Activated T-helper 1 cell treated with anti-CD3 and anti-CD28 coated beads, Interleukin-12 subunit alpha, Interleukin-12 subunit beta, Interleukin-2, Interleukin-4 antibody, amounts not matched to agents 30 ng/mL and 10 ng/mL and 1 ng/mL, durations not matched to agents 14 hours and 24 hours and 36 hours (primary cell): ENCODE measurements around the gene SMARCA2. TPM values are rescaled to one million over a fixed set of nuclear protein-coding genes. Genes with fewer than 3 reads are reported as not detected.

Experiments used
- DNase-seq: peaks from one replicate; pipeline ENCODE4 v3.0.0; 2021; ENCODE audit warnings: low spot score
- H3K27ac Mint-ChIP-seq: one replicate; pipeline ENCODE4 v1.8.0; 2021; ENCODE audit warnings: mild to moderate bottlenecking, mixed read lengths
- H3K27me3 Mint-ChIP-seq: one replicate; pipeline ENCODE4 v1.8.0; 2022; ENCODE audit warnings: mild to moderate bottlenecking, moderate library complexity, mixed read lengths; ENCODE audit not compliant: insufficient read depth
- H3K36me3 Mint-ChIP-seq: one replicate; pipeline ENCODE4 v1.8.0; 2021; ENCODE audit warnings: low read depth, mixed read lengths
- H3K4me1 Mint-ChIP-seq: one replicate; pipeline ENCODE4 v1.8.0; 2021; ENCODE audit warnings: low read depth, mixed read lengths
- H3K4me3 Mint-ChIP-seq: one replicate; pipeline ENCODE4 v1.8.0; 2021; ENCODE audit warnings: mild to moderate bottlenecking, moderate library complexity, mixed read lengths
- H3K9me3 Mint-ChIP-seq: one replicate; pipeline ENCODE4 v1.8.0; 2021; ENCODE audit warnings: mixed read lengths
- intact Hi-C: fragments of 100-400 bp; cut with micrococcal nuclease; formaldehyde crosslinking; loops from one replicate; pipeline ENCODE4 v1.15.1; 2024
- total RNA-seq: library from RNA; stranded (reverse); gene quantifications from 2 replicates; pipeline ENCODE4 v1.2.3, GENCODE V29; 2022

Gene SMARCA2
- 105 and 108 TPM in 2 replicates for total RNA-seq

DNA sequence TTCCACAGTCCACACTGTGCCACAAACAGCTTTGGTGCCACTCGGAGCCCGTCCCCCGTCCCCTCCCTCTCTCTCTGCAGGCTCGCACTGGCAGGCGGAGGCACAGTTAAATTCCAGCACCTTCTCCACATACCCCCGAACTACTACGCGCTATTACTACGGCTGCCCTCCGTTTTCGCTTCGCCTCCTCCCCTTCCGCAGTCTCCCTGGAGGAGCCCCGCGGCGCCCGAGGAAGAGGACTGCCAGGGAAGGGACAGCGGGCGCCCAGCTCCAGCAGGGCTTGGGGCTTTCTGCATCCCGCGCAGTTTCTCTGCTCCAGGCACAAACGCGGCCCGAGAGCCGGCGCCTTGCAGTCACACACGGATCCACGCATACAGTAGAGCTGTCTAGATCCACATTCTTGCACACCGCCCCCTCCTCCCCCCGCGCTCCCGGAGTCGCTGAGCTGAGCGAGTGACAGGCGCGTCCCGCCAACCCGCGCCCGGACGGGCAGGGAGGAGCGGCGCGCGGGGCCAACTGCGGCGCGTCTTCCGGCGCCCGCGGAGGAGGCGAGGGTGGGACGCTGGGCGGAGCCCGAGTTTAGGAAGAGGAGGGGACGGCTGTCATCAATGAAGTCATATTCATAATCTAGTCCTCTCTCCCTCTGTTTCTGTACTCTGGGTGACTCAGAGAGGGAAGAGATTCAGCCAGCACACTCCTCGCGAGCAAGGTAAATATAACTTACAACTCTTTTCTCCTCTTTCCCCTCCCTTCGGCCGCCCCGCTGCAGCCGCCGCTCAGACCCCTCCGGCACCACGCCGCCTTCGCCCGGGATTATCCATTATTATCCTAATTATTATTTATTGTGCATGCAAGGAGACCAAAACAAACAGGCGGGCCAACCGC is at the start of gene SMARCA2:
SMARCA2 (plus strand) TSS at position 652 of the 885 bp plus-strand sequence. CDS start 13,676 bp downstream, outside the sequence.
- H3K36me3 Mint-ChIP-seq = no peaks in the 10 kb centered on the region
- intact Hi-C loops = loop anchor here (1.0 to 10.0 kb wide), 10 partner anchors 8 to 1743 kb away; partner anchors contain the start of genes PUM3 and VLDLR
- peaks cover 5% of the 10 kb centered on the region for H3K27me3 Mint-ChIP-seq
- DNase-seq = peak; percentile 97
- H3K9me3 Mint-ChIP-seq = no peaks in the 10 kb centered on the region
- peak within 1 kb of the TSS; percentile 99 for H3K4me3 Mint-ChIP-seq
- peaks cover 44% of the 10 kb centered on the region for H3K4me1 Mint-ChIP-seq
- peak within 1 kb of the TSS; percentile 99 for H3K27ac Mint-ChIP-seq

DNA sequence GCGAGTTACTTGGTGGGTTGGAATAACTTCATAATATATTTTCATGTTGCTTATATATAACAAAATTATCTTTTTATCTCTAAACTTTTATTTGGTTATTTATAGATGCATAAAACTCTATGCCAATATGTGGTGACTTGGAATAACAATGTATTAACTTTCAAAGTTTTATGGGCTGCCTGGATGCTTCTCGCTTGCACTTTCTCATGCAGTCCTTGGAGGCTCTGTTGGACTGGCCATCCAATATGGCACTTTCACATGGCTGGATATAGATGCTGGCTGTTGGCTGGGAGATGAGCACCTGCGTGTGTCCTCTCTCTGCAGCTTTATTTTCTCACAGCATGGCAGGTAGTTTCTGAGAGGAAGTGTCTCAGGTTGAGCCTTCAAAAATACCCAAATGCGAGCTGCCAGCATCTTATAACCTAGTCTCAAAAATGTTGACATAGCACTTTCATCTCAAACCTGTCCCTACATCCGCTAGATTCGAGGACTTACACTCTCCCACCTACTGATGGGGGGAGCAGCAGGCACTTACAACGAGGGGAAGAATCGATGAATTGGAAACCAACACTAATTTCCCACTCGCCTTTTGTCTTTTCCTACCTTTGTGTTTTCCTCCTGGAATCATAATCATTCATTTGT is 48.3 kb upstream of the SMARCA2 start:
- Mint-ChIP-seq H3K36me3 (no peaks in the 10 kb centered on the region), H3K27me3 (peaks cover 18% of the 10 kb centered on the region), H3K4me1 (no peaks in the 10 kb centered on the region), H3K27ac (no peak overlapping the region), H3K9me3 (no peaks in the 10 kb centered on the region), H3K4me3 (no peak overlapping the region)
- intact Hi-C loops = no loop called here
- DNase-seq = no peak

DNA sequence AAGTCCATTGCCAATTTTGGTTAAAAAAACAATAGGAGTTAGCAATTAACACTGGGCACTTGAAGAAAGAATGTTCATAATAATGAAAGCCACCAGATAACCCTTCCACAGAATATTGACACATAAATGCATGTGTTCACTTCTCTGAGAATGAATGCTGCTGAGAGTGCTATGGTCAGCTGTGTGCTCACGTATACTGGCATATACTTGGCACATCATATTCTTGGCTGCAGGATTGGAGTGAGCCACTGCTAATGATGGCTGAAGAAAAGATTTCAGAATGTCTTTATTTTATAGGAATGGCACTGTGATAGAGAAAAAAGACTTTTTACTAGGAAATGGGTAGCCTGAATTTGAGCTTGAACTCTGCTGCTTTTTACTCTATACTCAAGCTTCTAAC is 46.0 kb upstream of the SMARCA2 start:
- Mint-ChIP-seq H3K36me3 (no peaks in the 10 kb centered on the region), H3K9me3 (peaks cover 8% of the 10 kb centered on the region), H3K27me3 (peaks cover 9% of the 10 kb centered on the region), H3K4me1 (no peaks in the 10 kb centered on the region), H3K27ac (no peak overlapping the region), H3K4me3 (no peak overlapping the region)
- intact Hi-C loops = no loop called here
- DNase-seq = no peak

DNA sequence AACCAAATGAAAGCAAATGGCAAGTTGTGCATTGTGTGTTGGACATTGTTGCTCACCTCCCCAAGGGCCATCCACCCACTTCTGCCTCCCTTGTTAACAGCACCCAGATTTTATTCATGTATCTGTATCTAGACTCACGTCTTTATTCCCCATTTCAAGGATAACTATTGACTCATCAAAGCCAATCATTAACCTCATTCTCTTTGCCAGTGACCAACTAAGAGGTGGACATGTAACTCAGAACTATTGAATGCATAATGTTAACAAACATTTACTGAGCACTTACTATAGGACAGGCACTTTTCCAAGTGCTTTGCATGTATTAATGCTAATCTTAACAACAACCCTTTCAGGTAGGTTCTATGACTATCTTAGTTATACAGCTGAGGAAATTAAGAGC is 45.2 kb upstream of the SMARCA2 start:
- Mint-ChIP-seq H3K27ac (no peak overlapping the region), H3K4me3 (no peak overlapping the region), H3K4me1 (no peaks in the 10 kb centered on the region), H3K27me3 (peaks cover 5% of the 10 kb centered on the region), H3K36me3 (no peaks in the 10 kb centered on the region), H3K9me3 (peaks cover 8% of the 10 kb centered on the region)
- intact Hi-C loops = no loop called here
- no peak for DNase-seq

DNA sequence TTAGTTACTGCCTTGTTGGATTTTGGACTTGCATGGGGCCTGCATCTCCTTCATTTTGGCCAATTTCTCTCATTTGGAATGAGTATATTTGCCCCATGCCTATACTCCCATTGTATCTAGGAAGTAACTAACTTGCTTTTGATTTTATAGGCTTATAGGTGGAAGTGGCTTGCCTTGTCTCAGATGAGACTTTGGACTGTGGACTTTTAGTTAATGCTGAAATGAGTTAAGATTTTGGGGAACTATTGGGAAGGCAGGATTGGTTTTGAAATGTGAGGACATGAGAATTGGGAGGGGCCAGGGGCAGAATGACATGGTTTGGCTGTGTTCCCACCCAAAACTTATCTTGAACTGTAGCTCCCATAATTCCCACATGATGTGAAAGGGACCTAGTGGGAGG is 42.5 kb upstream of the SMARCA2 start:
- Mint-ChIP-seq H3K9me3 (peaks cover 8% of the 10 kb centered on the region), H3K27ac (no peak overlapping the region), H3K27me3 (peaks cover 8% of the 10 kb centered on the region), H3K4me3 (no peak overlapping the region), H3K36me3 (no peaks in the 10 kb centered on the region), H3K4me1 (no peaks in the 10 kb centered on the region)
- intact Hi-C loops = no loop called here
- no peak for DNase-seq

DNA sequence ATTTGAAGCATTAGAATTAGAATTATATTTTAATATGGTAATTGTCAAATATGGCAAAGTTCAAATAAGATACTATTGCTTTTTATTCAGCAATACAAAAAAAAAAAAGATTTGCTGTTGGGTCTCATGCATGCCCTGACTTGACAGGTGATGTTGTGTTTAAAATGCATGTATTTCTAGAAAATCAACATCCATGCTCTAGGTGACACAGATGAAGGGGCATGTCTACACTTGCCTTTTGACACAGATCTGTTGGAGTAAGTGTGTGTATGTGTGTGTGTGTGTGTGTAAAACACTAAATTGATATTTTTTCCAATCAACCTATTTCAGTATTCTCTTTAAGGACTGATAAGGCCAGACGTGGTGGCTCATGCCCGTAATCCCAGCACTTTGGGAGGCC is 38.1 kb upstream of the SMARCA2 start:
- Mint-ChIP-seq H3K9me3 (peaks cover 8% of the 10 kb centered on the region), H3K4me1 (no peaks in the 10 kb centered on the region), H3K27ac (no peak overlapping the region), H3K4me3 (no peak overlapping the region), H3K27me3 (peaks cover 3% of the 10 kb centered on the region), H3K36me3 (no peaks in the 10 kb centered on the region)
- intact Hi-C loops = no loop called here
- DNase-seq = no peak

DNA sequence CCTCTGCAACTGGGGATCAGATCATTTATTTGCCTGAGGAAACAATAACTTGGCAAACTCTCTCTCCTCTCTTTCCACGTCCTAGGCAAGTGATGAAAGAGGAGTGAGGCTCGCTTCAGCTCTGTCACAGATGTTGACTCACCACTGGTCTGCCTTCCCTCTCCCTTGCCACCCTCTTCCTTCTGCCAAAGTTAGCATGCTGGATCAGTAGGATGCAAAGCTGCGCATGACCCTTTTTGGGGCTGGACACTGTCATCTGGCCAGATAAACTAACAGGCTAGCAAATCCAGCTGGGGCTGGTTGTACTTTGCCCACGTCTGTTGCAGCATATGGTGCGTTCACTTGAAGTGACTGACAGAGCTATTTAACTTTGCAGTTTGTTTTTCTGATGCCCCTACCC is 36.2 kb upstream of the SMARCA2 start:
- H3K27ac Mint-ChIP-seq = no peak overlapping the region
- H3K36me3 Mint-ChIP-seq = no peaks in the 10 kb centered on the region
- intact Hi-C loops = no loop called here
- no peak overlapping the region for H3K4me3 Mint-ChIP-seq
- no peak for DNase-seq
- peaks cover 3% of the 10 kb centered on the region for H3K27me3 Mint-ChIP-seq
- H3K9me3 Mint-ChIP-seq = no peaks in the 10 kb centered on the region
- H3K4me1 Mint-ChIP-seq = no peaks in the 10 kb centered on the region

DNA sequence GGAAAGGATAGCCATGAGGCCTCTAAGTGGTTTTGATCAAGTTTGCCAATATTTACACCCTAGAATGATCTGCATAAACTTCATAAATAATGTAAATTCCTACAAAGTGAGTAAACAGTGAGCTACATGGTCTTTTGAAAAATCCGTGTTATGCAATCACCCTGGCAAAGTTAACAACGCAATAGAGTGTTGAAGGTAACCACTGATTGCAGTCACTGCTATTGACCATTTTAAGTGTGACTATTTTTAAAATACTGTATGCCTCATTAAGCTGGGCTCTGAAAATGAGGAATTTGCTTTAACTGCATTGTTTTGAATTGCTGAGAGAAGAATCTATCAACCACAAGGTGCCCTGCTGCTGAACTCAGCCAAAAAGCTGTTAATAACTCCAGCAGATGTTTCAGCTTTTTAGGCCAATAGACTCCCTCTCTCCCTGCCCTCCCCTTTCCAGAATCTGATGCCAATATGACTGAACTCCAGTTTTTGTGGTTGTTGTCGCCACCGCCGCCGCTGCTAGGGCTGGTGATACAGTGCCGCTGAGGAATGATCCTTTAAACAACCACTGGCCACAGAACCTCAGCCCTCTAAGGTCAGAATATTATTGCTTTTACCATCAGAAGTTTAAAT is 35.3 kb upstream of the SMARCA2 start:
- H3K36me3 Mint-ChIP-seq = no peaks in the 10 kb centered on the region
- intact Hi-C loops = no loop called here
- DNase-seq = no peak
- no peak overlapping the region for H3K4me3 Mint-ChIP-seq
- no peaks in the 10 kb centered on the region for H3K9me3 Mint-ChIP-seq
- peaks cover 9% of the 10 kb centered on the region for H3K27me3 Mint-ChIP-seq
- H3K27ac Mint-ChIP-seq = no peak overlapping the region
- no peaks in the 10 kb centered on the region for H3K4me1 Mint-ChIP-seq

DNA sequence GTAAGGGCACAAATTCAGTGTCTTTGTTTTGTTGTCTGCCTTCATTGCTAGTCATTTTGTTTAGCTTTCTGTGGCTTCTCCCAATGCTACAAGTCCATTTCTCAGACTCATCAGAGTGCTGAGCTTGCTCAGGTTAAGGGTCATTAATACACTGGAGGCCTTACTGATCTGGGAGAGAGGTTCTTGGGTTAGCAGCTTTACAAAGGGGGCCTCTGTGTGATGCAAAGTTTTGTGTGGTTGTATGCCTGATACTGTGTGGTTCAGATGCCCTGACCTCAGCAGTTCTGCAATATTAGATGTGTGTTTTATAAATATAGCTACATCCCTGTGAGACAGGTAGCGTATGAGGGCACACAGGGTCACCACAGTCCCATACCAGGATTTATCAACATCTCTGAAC is 34.8 kb upstream of the SMARCA2 start:
- Mint-ChIP-seq H3K27me3 (peaks cover 9% of the 10 kb centered on the region), H3K4me3 (no peak overlapping the region)

DNA sequence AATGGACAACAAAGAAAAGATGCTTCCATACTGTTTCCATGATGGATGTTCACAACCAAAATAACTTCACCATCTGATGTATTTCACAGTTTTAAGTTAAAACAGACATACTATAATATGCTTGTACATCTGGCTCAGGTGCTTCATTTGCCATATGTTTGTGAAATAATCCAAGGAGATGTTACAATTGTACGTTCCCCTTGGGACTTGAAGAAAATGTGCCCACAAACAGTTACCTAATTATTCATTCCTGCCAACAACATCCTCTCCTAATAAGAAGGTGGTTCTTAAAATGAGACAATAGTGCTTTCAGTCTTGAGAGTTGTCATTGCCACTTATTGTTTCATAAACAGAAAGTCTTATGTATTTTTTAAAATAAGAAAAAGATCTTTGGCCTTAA is 33.1 kb upstream of the SMARCA2 start:
- Mint-ChIP-seq H3K9me3 (no peaks in the 10 kb centered on the region), H3K4me3 (no peak overlapping the region), H3K36me3 (no peaks in the 10 kb centered on the region), H3K27ac (no peak overlapping the region), H3K4me1 (no peaks in the 10 kb centered on the region), H3K27me3 (peaks cover 12% of the 10 kb centered on the region)
- DNase-seq = no peak
- intact Hi-C loops = no loop called here

More for the DNA sequence above, 34.8 kb upstream of the SMARCA2 start:
- DNase-seq = no peak
- Mint-ChIP-seq H3K27ac (no peak overlapping the region), H3K4me1 (no peaks in the 10 kb centered on the region), H3K9me3 (no peaks in the 10 kb centered on the region), H3K36me3 (no peaks in the 10 kb centered on the region)
- intact Hi-C loops = no loop called here

DNA sequence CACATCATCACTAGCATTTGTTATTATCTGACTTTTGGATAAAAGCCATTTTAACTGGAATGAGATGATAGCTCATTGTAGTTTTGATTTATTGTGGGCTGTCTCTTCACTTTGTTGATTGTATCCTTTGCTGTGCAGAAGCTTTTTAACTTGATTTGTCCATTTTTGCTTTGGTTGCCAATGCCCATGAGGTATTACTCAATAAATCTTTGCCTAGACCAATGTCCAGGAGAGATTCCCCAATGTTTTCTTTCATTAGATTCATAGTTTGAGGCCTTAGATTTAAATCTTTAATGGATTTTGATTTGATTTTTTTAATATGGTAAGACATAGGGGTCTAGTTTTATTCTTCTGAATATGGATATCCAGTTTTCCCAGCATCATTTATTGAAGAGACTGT is 28.8 kb upstream of the SMARCA2 start:
- H3K9me3 Mint-ChIP-seq = no peaks in the 10 kb centered on the region
- no peak overlapping the region for H3K27ac Mint-ChIP-seq
- no peak overlapping the region for H3K4me3 Mint-ChIP-seq
- intact Hi-C loops = no loop called here
- no peaks in the 10 kb centered on the region for H3K4me1 Mint-ChIP-seq
- peaks cover 21% of the 10 kb centered on the region for H3K27me3 Mint-ChIP-seq
- DNase-seq = no peak
- no peaks in the 10 kb centered on the region for H3K36me3 Mint-ChIP-seq

DNA sequence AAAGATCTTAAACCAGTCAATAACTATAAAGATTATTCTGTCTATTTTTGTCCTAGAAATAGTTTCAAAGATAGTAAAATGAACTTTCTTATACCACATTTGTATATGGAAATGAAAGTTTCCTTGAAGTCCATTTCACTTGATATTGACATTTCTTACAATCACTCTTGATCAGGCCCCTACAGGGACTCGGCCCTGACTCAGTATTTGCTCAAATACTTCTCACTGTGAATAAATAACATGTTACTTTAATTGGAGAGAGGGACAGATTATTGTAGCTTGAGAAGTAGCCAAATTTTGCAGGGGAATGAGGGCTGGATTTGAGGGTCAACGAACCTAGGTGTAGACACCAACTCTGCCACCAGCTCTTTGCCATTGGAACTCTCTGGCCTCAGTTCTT is 25.6 kb upstream of the SMARCA2 start:
- no peaks in the 10 kb centered on the region for H3K9me3 Mint-ChIP-seq
- no peak overlapping the region for H3K27ac Mint-ChIP-seq
- intact Hi-C loops = no loop called here

DNA sequence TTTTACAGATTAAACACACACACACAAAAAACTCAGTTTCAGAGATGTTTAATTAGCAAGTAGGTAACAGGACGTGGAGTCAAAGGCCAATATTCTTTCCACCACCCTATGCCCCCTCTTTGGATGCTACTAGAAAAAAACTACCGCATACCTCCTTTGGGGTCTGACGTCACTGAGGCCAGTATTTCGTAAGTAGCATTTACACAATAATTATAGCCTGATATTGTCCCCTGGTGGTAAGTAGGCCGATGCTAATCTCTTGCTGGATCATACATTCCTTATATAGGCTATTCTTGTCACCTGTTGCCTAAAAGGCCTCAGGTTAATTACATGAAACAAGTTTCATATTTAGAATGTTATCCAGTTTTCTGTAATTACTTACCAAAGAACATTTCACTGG is 21.0 kb upstream of the SMARCA2 start:
- H3K27ac Mint-ChIP-seq = no peak overlapping the region
- no peaks in the 10 kb centered on the region for H3K9me3 Mint-ChIP-seq
- H3K4me3 Mint-ChIP-seq = no peak overlapping the region
- no peaks in the 10 kb centered on the region for H3K4me1 Mint-ChIP-seq
- H3K27me3 Mint-ChIP-seq = peaks cover 17% of the 10 kb centered on the region
- no peak for DNase-seq
- H3K36me3 Mint-ChIP-seq = no peaks in the 10 kb centered on the region
- intact Hi-C loops = no loop called here

More for the DNA sequence above, 25.6 kb upstream of the SMARCA2 start:
- no peak for DNase-seq
- H3K36me3 Mint-ChIP-seq = no peaks in the 10 kb centered on the region
- H3K4me1 Mint-ChIP-seq = no peaks in the 10 kb centered on the region
- no peak overlapping the region for H3K4me3 Mint-ChIP-seq
- H3K27me3 Mint-ChIP-seq = peaks cover 22% of the 10 kb centered on the region
